Measurements from ENCODE around the gene SRP68. TPM values are rescaled to one million over a fixed set of nuclear protein-coding genes. Genes with fewer than 3 reads are reported as not detected.
A peak's percentile ranks its signal among the peaks of the same experiment; 100 is the strongest.

SRP68 gene
- total RNA-seq, 1 experiment from 2014 or later, result 90.7 TPM

- H3K4me1 Mint-ChIP-seq, result no peaks in the 10 kb centered on the region
- CTCF ChIA-PET, result interaction anchor here (0.8 to 1.7 kb wide), 2 partner anchors 12 to 73 kb away, joined by 5 to 8 read pairs; no protein-coding TSS in a partner anchor
Measured at GRCh38 chr17:76087531-76087930, 15.2 kb upstream of the SRP68 start.

GRCh38 chr17:76086384-76086783 lies 14.1 kb upstream of the SRP68 start:
- CTCF ChIA-PET, result interaction anchor here (1.7 kb wide), 1 partner anchor 72 kb away, joined by 8 read pairs; no protein-coding TSS in a partner anchor
- ATAC-seq (no peak), DNase-seq (ENCODE audit: low spot score) (no peak)
- Mint-ChIP-seq H3K36me3 (peaks cover 34% of the 10 kb centered on the region), H3K27ac (no peak overlapping the region), H3K4me1 (peaks cover 4% of the 10 kb centered on the region; the same call in 1 of the 2 replicates), H3K27me3 (ENCODE audit: low read depth) (no peaks in the 10 kb centered on the region), H3K9me3 (no peaks in the 10 kb centered on the region), H3K4me3 (no peak overlapping the region)
- POLR2A ChIA-PET, result no interaction called here
- TF ChIP-seq ZNF263 (CRISPR knock-in tag; IDR thresholded peaks at IDR 0.05; ENCODE audit: low read depth) (no peak), SMAD4 (CRISPR knock-in tag; IDR thresholded peaks at IDR 0.05) (no peak), ETV6 (CRISPR knock-in tag; IDR thresholded peaks at IDR 0.05) (no peak), CDX4 (CRISPR knock-in tag; IDR thresholded peaks at IDR 0.05; ENCODE audit: borderline replicate concordance) (no peak), OVOL2 (CRISPR knock-in tag; IDR thresholded peaks at IDR 0.05; ENCODE audit: borderline replicate concordance) (no peak), USF1 (CRISPR knock-in tag; IDR thresholded peaks at IDR 0.05) (no peak), ZSCAN18 (CRISPR knock-in tag; IDR thresholded peaks at IDR 0.05) (no peak), ATF6 (CRISPR knock-in tag; IDR thresholded peaks at IDR 0.05) (no peak), STAT6 (CRISPR knock-in tag; conservative IDR thresholded peaks at IDR 0.05; ENCODE audit: low read depth) (no peak), ZNF281 (CRISPR knock-in tag; IDR thresholded peaks at IDR 0.05) (no peak), GRHL2 (CRISPR knock-in tag; IDR thresholded peaks at IDR 0.05; ENCODE audit: insufficient replicate concordance, severe bottlenecking) (no peak), KAT7 (CRISPR knock-in tag; IDR thresholded peaks at IDR 0.05; ENCODE audit: borderline replicate concordance) (no peak), TP53 (CRISPR knock-in tag; IDR thresholded peaks at IDR 0.05) (no peak), ZNF532 (CRISPR knock-in tag; IDR thresholded peaks at IDR 0.05; ENCODE audit: borderline replicate concordance) (no peak), NFE2L1 (CRISPR knock-in tag; IDR thresholded peaks at IDR 0.05) (no peak)

More at GRCh38 chr17:76087531-76087930, 15.2 kb upstream of the SRP68 start:
- DNase-seq (ENCODE audit: low spot score), result no peak
- Mint-ChIP-seq H3K4me3 (no peak overlapping the region), H3K36me3 (peaks cover 35% of the 10 kb centered on the region), H3K27me3 (ENCODE audit: low read depth) (no peaks in the 10 kb centered on the region), H3K27ac (no peak overlapping the region), H3K9me3 (no peaks in the 10 kb centered on the region)
- ATAC-seq, result no peak
- TF ChIP-seq MLX (CRISPR knock-in tag; IDR thresholded peaks at IDR 0.05) (no peak), FOXP1 (CRISPR knock-in tag; IDR thresholded peaks at IDR 0.05; ENCODE audit: borderline replicate concordance) (0 out of 2 replicates have a peak, but pooled peaks have one; percentile 14), JAZF1 (CRISPR knock-in tag; IDR thresholded peaks at IDR 0.05) (no peak), TEAD1 (CRISPR knock-in tag; IDR thresholded peaks at IDR 0.05) (no peak)
- POLR2A ChIA-PET, result no interaction called here
